A204.1 (cell line): ENCODE data around the gene CAMTA1.

Experiments used
- FAIRE-seq: peaks from 2 replicates; lab custom pipeline; 2012; peaks lifted over from hg19 to GRCh38; lab: Jason Lieb, UNC

The CAMTA1 gene

DNA sequence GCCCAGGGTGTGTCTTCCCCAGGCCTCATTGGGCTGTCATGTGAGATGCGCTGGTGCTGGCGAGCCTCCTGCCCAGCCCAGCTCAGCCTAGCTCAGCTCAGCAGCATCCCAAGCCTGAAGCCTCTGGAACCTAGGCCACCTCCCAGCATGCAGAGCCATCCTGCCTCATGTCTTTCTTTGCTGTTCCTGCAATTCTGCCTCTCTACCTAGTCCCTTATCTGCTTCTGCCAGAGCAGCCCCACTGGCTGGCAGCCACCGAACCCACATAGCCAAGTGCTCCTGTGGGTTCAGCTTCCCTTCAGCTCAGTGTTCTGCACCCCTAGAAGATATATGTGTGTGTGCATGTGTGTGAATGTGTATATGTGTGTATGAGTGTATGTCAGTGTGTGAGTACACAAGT is 694.3 kb downstream of the CAMTA1 start:
- FAIRE-seq, result no peak

- no peak for FAIRE-seq
These were observed 695.9 kb downstream of the CAMTA1 start for GRCh38 chr1:7481194-7481593.

DNA sequence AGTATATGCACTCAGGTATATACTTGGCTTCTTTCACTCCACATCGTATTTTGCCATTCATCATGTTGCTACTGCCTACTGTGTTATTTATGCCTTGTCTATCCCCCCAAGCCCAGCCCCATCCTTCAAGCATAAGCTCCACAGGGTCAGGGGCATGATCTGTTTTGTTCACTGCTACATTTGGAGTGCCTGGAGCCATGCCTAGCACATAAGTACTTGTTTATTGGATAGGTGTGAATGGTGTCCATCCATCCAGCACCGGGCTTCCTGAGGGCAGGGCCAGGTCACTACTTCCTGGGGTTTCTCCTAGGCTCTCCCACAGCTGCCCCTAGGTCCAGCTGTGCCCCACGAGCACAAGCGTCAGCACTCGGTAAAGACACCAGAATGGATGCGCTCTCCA is 696.8 kb downstream of the CAMTA1 start:
- no peak for FAIRE-seq

DNA sequence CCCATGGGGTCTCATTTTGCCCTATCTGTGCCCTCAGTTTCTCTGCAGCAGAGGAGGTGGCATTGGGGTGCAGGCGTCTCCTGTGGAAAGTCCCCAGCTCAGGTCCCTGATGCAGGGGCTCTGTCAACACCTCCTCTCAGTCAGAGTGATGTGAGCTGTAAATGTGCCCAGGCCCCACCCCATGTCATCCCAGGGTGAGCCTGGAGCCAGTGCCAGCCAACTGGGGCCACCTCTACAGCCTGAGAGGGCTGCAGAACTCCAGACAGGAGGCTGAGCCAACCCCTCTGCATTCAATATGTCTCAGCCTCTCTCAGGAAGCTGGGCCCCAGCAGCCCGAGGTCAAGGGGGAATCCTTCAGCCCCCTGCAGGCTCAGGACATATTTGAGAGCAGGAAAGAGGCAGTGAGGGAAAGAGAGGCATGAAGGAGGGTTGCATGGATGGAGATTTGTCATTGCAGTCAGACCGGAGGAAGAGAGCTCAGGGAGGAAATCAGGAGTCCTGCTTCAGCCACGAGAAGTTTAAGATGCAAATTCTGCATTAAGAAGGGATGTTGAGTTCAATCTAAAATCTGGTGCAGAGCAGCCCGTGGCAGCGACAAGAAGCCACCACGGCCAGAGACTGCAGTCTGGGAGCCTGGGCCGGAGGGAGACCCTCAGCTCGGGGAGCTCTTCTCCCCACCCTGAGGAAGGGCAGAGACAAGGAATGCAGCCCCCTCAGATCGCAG is 697.7 kb downstream of the CAMTA1 start:
- no peak for FAIRE-seq

- no peak for FAIRE-seq
These were observed 698.6 kb downstream of the CAMTA1 start for GRCh38 chr1:7483634-7484383.

DNA sequence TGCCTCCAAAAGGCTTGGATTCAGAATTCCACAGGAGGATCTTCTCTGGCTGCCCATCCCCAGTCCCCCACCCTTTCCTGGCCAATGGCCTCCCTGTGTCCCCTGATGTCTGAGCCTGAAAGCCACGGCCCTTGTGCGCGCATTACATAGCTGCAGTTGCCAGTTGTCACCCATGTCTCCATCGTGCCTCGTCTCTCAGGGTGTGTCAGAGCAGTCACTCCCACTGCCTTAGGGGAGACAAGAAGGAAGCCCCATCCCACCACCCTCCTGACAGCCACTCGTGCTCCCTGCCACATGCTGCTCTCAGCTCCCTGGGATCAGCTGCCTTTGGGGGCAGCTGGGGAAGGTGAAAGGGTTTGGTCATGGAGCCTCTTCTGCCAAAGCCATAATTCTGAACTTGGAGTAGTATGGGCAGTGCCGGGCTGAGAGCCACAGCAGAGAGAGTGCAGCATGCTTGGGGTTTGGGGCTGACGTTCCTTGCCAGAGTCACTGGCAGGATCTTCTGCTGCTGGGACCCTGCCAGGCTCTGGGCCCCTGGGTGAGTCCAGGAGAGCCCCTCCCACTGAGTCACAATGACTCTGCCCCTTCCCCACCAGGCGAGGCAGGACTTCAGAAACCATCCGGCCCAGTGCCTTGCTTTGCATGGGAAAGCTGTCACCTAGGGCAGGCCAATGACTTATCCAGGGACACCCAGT is 700.0 kb downstream of the CAMTA1 start:
- no peak for FAIRE-seq

DNA sequence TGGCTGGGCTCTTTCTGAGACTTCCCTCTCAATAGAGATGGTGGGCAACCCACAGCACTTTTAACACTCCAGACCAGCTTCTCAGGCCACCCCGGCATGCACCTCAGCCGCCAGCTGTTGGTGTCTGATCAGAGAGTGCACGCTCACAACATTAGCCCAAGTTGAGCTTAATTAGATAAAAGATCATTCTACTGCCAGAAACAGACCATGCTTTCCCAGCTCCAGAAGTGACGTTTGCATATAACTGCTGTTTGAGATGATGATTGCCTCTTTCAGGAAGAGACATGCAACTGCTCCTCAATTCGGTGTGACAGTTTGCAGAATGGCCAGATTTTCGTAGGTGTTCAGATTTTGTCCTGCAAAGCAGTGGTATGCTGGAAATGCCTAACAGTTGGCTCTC is 700.6 kb downstream of the CAMTA1 start:
- FAIRE-seq, result no peak

DNA sequence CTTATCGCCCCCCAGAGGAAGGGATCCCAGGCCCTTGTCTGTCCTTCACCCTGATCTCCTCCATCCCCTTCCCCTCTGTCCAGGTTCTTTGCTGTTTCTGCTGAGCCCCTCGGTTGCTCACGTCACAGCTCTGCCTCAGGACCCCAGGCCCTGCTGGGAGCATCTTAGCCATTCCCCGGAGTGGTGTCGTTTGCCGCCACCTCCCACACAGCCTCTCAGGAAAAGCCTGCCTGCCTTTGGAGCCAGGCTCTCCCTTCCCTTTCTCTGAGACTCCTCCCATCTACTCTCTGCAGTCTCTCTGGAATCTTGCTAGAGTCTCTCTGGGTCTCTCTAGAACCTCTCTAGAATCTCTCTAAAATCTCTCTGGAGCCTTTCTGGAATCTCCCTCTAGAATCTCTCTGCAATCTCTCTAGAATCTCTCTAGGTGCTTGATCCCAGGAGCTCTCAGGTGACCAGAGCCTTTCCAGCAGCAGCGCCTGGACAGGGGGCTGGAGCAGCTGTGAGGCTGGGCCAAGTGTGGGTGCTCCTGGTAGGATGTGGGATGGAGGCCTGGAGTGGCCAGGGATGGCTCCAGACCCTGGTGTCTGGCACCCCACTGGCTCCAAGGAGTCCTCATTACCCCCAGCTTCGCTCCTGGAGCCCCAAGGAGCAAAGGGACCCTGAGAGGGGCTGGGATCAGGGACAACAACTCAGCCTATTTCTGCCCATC is 702.7 kb downstream of the CAMTA1 start:
- FAIRE-seq, result no peak

- no peak for FAIRE-seq
These were observed 703.2 kb downstream of the CAMTA1 start for GRCh38 chr1:7488475-7488842.

DNA sequence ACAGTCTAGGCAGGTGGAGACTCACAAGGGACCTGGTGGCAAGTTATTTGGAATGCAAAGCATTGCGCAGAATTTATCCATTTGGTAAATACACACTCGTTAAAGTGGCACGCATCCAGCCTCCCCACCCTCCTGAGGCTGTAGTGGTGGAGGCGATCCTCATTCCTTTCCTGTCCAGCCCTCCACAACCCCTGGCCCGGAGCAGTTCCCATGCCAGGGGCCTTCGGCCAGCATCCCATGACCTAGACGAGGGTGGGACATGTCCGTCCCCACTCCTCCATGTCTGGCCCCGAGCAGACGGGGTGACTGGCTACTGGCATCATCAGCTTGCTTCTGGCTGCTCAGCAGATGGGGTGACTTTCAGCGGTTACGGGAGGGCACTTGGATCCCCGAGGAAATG is 704.3 kb downstream of the CAMTA1 start:
- FAIRE-seq, result no peak

DNA sequence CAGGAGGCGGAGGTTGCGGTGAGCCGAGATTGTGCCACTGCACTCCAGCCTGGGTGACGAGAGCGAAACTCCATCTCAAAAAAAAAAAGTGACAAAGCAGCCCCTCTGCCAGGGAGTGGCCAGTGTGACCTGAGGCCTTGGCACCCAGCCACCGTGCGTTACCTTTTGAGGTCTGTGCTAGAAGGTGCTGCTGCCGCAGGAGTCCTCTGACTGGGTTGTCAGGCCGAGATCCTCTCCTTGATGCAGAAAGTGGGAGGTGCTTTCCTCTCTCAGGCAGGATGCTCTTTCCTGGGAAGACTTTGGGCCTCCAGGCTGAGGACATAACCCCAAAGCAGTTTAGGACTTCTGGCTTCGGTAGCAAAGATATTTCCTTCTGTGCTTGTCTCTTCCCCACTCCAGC is 705.3 kb downstream of the CAMTA1 start:
- FAIRE-seq, result no peak

- no peak for FAIRE-seq
These were observed 706.0 kb downstream of the CAMTA1 start for GRCh38 chr1:7491109-7491817.

GRCh38 chr1:7491818-7492173 is 706.5 kb downstream of the CAMTA1 start:
- FAIRE-seq, result no peak

DNA sequence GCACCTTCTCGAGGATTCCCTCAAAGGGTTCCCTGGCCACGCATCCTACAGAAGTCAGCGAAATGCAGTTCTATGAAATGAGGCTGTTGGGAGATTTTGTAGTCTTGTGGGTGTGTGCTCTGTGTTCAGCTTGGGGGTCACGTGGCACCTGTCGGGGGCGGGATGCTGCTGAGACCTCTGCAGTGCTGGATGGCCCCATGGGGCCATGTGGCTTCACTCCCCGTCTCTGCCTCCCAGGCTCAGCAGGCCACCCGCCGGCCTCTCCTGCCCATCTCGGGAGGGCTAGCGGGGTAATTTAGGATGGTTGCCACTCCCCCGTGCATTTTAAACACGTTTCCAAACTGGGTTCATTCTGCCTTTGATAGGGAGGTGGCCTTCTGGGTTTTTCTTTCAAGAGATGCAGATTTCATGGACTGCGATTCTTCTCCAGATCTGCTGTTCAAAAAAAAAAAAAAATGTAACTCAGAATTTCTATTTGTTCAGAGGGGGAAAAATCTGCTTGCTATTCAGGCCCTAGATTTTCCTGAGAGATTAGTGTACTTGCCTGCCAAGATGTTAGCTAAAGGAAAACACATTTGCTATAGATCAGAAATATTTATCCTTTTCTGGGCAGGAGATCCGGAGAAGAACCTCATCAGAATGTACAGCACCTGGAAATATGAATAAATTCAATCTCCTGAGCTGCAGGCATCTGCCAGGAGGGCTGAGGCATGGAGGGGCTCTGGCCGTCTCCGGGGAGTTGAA is 708.6 kb downstream of the CAMTA1 start:
- FAIRE-seq, result no peak

DNA sequence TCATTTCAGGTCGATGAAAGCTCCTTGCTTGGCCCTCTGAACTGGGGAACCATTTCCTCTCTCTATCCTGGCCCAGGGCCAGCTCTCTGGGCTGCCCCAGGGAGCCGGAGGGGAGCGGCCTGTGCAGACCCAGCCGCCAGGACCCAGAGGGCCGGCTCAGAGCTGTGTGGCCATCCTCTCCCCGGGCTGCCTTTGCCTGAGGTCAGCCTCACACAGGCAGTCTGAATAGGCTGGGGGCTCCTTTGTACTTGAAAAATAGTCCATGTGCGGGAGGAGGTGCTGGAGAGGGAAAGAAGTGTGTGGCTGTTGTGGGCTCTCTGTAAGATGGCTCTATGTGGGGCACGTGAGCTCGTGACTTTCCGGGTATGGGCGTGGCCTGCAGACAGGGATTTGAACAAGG is 710.7 kb downstream of the CAMTA1 start:
- no peak for FAIRE-seq

- no peak for FAIRE-seq
These were observed 711.9 kb downstream of the CAMTA1 start for GRCh38 chr1:7497107-7497637.

GRCh38 chr1:7500381-7501083 is 715.3 kb downstream of the CAMTA1 start:
- FAIRE-seq, result no peak

DNA sequence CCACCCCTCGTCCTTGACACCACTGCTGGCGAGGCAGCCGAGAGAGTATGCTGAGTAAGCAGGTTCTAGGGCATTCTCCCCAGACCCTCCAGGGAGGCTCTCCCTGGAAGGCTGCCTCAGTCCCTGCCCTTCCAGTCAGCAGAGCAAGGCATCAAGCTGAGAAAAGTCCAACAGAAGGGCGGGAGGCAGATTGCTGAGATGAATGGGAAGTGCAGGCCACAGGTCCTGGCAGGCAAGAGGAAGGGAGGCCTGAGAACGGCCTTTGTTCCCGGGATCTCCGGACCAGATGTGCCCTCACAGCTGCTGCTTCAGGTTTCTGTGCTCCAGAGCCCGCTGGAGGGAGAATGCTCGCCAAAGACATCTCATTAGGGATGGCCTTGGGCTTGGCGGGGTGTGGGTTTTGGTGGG is 715.8 kb downstream of the CAMTA1 start:
- no peak for FAIRE-seq

GRCh38 chr1:7501723-7502603 is 716.7 kb downstream of the CAMTA1 start:
- FAIRE-seq, result no peak
